ENCODE data around the gene BRAF.
"Not testable (repeated sequence)": the region's sequence is repeated elsewhere in the genome, so short reads cannot be mapped to it uniquely, and the experiment has no call there.

Gene BRAF

GRCh38 chr7:140698477-140698876 is 226.3 kb downstream of the BRAF start:
- no peak for FAIRE-seq

DNA sequence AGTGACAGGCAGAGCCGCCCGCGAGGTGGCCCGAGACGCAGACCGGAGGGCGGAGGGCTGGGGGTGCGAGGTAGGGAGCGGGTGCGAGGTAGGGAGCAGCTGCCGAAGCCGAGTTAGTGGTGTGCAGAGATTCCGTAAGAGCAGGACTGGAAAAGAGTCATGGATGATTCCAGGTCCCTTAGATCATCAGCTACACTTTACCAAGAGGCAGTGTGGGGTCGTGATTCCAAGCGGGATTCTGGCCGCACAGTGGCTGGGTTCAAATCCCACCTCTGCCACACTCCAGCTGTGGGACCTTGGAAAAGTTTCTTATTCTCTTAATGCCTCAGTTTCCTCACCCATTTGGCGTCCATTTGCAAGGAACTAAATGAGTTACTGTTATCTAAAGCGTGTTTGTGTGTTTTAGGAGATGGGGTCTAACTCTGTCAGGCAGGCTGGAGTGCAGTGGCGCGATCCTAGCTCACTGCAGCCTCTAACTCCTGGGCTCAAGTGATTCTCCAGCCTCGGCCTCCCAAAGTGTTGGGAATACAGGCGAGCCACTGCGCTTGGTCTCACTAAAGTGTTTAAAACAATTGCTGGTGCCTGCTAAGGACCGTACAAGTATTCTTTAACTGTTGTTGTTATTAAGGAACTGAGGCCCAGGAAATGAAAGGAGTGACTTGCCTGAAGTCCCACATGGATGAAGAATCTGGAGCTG is 227.1 kb downstream of the BRAF start:
- no peak for FAIRE-seq

DNA sequence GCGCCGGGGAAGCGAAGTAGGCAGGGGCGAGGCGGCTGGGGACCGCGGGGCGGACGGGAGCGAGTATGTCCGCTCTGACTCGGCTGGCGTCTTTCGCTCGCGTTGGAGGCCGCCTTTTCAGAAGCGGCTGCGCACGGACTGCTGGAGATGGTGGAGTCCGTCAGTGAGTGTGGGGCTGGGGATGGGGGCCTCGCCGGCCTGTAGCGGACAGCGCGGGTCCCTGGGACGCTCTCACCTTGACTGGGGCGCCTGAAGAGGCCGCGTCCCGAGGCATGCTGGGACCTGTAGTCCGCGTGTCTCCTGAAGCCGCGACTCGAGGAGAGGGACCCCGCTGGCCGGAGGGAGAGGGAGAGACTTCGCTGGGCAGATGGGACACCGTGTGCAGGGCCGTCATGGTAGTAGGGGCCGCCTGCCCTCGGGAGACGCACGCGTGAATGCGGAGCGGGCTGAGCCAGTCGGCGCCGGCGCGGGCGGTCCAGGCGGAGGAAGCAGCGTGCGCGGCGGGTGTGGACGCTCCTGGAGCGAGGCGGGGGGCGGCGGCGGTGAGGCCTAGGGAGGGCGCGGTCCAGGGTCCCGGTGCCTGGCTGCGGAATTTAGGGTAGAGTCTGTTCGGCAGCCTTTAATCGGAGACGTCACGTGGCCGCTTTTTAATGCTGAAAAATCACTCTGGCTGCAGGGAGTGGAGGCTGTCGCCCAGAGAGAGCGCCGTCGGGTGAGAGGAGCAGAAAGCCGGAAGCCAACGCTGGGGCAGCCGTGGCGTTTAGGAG is 227.9 kb downstream of the BRAF start, which contains the start of gene NDUFB2:
TSS of gene NDUFB2 (plus strand) at position 29 of the 767 bp plus-strand sequence. CDS start at position 66, 37 bp downstream.
- FAIRE-seq: no peak

- FAIRE-seq: no peak
Measured at GRCh38 chr7:140696024-140696679, 228.6 kb downstream of the BRAF start.

GRCh38 chr7:140695381-140695780 is 229.3 kb downstream of the BRAF start:
- no peak for FAIRE-seq

GRCh38 chr7:140694592-140694991 is 230.1 kb downstream of the BRAF start:
- no peak for FAIRE-seq

DNA sequence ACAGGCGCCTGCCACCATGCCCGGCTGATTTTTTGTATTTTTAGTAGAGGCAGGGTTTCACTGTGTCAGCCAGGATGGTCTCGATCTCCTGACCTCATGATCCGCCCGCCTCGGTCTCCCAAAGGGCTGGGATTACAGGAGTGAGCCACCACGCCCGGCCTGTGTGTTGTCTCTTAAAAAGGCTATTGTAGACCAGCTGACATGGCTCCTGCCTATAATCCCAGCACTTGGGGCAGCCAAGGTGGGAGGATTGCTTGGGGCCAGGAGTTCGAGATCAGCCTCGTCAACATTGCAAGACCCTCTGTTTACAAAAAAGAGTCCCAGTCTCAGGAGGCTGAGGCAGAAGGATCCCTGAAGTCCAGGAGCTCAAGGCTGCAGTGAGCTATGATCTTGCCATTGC is 230.9 kb downstream of the BRAF start:
- not testable (repeated sequence) for FAIRE-seq

GRCh38 chr7:140691376-140692045 is 233.2 kb downstream of the BRAF start:
- no peak for FAIRE-seq

DNA sequence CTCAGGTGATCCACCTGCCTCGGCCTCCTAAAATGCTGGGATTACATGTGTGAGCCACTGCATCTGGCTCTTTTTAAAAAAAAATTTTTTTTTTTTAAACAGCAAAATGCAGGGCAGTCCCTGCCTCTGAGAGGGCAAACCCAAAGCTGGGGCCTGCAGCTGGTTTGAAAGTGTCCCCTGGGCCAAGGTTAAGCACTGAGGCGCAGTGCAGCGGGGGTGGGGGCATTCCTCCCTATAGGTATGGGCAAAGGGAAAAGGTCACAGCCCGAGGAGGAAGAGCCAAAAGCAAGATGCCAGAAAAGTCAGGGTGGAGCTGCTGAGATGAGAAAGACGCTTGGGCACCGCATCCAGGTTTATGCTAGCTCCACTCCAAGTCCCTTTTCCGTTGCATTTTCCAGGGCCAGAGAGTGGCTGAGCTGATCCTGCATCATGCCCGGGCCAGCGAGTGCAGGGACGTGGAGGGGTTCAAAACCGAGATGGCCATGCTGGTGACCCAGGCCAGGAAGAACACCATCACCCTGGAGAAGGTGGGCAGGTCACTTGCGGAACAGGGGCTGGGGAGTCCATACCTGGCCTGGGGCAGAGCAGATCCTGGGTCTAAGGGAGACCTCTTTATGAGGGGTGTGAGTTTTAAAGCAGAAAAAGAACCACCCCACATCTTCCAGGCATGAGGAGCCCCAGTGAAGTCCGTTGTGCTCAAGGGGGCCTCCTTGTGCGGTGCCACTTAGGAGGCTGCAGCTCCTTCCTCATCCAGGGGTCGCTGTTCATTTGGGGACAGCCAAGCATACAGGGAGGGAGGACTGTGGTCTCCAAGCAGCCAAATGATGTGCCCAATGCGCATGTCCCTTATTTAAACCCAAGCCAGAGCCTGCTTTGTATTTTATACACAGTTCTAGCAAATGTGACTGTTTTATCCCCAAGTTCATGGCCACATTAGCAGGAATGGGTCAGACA is 235.3 kb downstream of the BRAF start:
- no peak for FAIRE-seq

DNA sequence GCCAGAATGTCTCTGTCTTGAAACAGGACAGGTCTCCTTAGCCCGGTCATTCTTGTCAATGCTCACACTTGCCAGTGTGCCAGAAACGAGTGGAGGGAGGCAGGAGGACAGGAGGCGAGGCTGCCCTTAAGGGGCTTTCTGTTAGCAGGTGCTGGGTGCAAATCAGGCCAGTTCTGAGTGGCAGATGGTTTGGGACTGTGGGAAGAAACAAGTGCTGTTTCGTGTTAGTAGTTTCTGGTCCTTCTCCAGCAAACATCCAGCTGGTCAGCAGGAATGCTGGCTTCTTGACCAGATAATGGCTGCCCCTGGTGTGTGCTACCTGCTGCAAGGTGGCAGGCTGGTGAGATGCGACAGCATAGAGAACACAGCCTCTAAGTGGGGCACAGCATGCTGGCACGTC is 236.4 kb downstream of the BRAF start:
- no peak for FAIRE-seq

DNA sequence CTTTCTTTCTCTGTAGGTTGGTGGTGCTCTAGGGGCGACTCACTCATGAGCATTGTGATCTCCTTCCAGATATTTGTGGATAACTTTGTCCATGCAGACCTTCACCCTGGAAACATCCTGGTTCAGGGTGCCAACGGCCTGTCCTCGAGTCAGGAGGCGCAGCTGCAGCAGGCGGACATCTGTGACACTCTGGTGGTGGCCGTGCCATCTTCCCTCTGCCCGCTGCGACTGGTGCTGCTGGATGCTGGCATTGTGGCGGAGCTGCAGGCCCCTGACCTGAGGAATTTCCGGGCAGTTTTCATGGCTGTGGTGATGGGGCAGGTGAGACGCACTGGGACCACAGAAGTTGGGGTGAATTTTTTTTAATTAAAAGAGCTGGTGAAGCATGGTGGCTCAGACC is 237.8 kb downstream of the BRAF start:
- FAIRE-seq: no peak

- no peak for FAIRE-seq
Measured at GRCh38 chr7:140685407-140686087, 239.2 kb downstream of the BRAF start.

DNA sequence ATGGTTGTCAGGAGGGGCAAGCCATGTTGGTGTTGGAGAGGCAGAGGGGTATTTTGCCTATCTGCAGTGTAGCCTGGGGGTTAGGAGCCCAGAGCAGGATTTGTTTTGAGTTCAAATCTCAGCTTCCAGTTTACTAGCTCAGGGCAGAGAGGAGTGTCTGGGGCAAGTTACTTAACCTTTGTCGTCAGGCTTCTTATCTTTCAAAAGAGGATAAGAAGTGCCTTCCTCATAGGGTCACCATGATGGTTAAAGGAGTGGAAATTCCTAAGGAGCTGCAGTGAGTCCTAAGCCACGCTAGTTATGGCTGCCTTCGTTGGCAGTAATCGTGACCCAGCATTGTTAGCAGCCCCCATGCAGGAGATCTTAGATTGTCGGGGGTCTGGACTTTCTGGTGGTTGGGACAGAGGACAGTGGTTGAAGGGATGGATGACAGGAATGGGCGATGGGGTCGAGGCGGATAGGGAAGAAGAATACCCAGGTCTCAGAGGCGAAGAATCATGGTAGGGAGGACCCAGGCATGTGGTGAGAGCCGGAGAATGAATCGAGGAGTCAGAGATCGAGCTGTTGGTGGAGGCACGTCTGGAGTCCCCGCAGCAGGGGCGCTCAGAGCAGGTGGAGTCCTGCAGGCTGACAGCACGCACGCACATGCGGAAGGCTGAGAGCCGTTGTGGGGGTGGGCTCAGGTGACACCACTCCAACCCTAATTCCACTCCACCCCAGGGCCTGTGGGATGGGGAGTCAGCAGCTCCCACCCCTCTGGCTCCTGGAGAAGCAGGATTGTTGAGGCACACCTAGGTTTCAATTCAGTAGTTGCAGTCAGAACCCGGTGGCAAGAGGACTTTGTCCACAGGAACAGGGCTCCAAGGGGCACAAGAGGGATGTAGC is 240.4 kb downstream of the BRAF start:
- no peak for FAIRE-seq

DNA sequence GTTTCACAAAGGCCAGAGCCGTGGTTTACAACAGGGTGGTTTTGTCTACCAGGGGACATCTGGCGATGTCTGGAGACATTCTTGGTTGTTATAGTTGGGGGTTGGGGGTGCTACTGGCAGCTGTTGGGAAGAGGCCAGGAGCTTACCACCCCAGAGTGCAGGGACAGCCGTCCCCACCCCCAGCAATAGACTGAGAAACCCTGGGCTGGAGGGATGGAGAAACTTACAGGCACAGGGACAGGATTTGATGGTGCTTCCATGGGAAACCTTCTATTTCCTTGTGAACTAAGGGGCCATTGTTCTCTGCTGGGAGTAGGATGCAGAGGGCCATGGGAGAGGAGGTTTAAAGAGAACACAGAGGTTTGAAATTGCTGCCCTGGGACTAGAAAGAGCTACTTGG is 241.1 kb downstream of the BRAF start:
- no peak for FAIRE-seq

DNA sequence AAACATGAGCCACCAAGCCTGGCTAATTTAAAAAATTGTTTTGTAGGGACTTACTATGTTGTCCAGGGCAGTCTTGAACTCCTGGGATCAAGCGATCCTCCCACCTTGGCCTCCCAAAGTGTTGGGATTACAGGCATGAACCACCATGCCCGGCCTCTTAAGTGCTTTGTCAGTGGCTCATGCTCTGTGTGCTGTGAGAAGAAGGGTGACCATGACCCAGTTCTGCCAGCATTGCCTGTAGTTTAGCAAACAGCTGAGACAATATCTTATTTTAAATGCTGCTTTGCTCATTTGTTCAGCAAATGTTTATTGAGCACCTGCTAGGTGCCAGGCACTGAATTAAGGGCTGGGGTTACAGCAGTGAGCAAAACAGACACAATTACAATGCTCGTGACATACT is 243.0 kb downstream of the BRAF start:
- no peak for FAIRE-seq

DNA sequence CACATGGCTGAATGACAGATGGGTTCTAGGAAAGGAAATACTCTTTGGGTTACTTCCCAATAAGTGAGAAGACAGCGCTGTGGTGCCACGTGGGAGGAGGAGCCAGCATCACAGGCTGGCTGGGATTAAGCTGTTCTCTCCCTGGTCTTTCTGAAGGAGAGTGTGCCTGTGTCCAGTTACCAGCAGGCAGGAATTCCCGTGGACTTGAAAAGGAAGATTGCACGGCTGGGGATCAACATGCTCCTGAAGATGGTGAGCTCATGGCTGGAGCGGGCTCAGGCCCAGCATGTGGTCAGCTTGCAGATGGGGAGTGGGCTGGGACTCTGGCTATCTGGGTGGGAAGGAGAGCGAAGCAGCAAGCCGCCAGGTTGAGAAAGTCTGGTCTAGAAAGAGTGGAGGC is 243.8 kb downstream of the BRAF start:
- FAIRE-seq: no peak

- no peak for FAIRE-seq
Measured at GRCh38 chr7:140679186-140679585, 245.5 kb downstream of the BRAF start.

DNA sequence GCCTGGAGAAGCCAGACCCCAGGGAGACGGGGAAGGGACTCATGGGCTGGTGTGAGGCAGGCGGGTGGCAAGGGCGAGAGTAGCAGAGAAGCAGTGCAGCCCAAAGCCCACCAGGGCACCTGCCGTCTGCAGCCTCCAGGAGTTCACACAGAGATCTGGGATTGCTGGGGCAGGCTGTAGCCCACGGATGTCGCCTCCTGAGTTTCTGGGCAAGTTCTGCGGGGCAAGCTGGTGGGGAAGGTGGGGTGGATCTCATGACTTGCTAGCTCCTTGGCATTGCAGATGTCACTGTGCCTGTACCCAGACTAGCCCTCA is 246.0 kb downstream of the BRAF start:
- no peak for FAIRE-seq

GRCh38 chr7:140678081-140678815 is 246.5 kb downstream of the BRAF start:
- no peak for FAIRE-seq

DNA sequence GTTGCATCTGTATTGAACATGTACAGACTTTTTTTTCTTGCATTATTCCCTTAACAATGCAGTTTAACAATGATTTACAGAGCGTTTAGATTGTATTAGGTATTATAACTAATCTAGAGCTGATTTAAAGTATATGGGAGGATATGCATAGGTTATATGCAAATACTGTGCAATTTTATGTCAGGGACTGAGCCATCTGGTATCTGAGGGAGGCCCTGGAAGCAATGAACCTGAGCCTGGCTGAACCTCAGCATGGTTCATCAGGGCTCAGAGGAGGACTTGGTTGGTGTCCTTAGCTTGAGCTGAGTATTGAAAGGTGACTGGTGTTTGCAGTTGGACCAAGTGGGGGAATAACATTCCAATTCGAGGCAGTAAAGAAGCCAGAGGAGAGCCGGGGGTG is 247.2 kb downstream of the BRAF start:
- FAIRE-seq: no peak
